A549 (cell line): ENCODE measurements around the gene PRKD3. TPM values are rescaled to one million over a fixed set of nuclear protein-coding genes. Genes with fewer than 3 reads are reported as not detected.
A peak's percentile ranks its signal among the peaks of the same experiment; 100 is the strongest.

Experiments used
- ATAC-seq, 2 experiments: fragments of 200-7000 bp in 1 of 2; fragments of >200 bp in 1 of 2; cut with Nextera tagmentation in 1 of 2; cut with Tn5 transposase in 1 of 2; 3 replicates each; pipeline versions ENCODE4 v1.8.0 to v1.9.1; 2018 to 2020; ENCODE audit warnings: mild to moderate bottlenecking in 1 of 2, moderate library complexity in 1 of 2
- CTCF ChIA-PET: fragments of 300-600 bp; sonication (Branson Sonifier 250); formaldehyde crosslinking; extraction: SDS; loops from one replicate; lab custom pipeline; 2021; ENCODE audit warnings: antibody characterized with exemption, inconsistent platforms; lab: Yijun Ruan, JAX
- POLR2A ChIA-PET: fragments of 350-600 bp; formaldehyde crosslinking; extraction: SDS; loops from one replicate; lab custom pipeline; 2021; ENCODE audit warnings: antibody characterized with exemption, inconsistent platforms; lab: Yijun Ruan, JAX
- DNase-seq, 2 experiments: peaks; one replicate each; pipeline versions ENCODE4 v3.0.0 to v3.0.0-alpha.2; 2011 to 2016; ENCODE audit warnings: low read depth in 1 of 2, low spot score in 1 of 2
- FAIRE-seq: peaks from 2 replicates; lab custom pipeline; 2011; peaks lifted over from hg19 to GRCh38; lab: Jason Lieb, UNC
- H3K27ac ChIP-seq, 2 experiments: fragments of >200 bp; sonication (Bioruptor Twin); formaldehyde crosslinking; 3 replicates each; pipeline ENCODE4 v1.5.1; 2016 to 2017
- H3K4me1 ChIP-seq: fragments of >200 bp; sonication (Bioruptor Twin); formaldehyde crosslinking; 3 replicates; pipeline ENCODE4 v1.6.1; 2016
- H3K4me2 ChIP-seq: fragments of >200 bp; sonication (Bioruptor Twin); formaldehyde crosslinking; 3 replicates; pipeline ENCODE4 v1.6.1; 2016
- H3K4me3 ChIP-seq: fragments of >200 bp; sonication (Bioruptor Twin); formaldehyde crosslinking; 3 replicates; pipeline ENCODE4 v1.5.1; 2016
- H3K9me3 ChIP-seq: fragments of >200 bp; sonication (Bioruptor Twin); formaldehyde crosslinking; 3 replicates; pipeline ENCODE4 v1.6.1; 2016
- CBX8 ChIP-seq: fragments of 200-600 bp; sonication (generic); IDR thresholded peaks from 2 replicates; pipeline ENCODE4 v1.6.1; 2016
- CHD2 ChIP-seq: fragments of 150-350 bp; IDR thresholded peaks from 2 replicates; pipeline ENCODE4 v1.6.1; 2014; ENCODE audit warnings: low read length; ENCODE audit not compliant: partially characterized antibody
- CHD4 ChIP-seq: fragments of 200-600 bp; sonication (generic); IDR thresholded peaks from 2 replicates; pipeline ENCODE4 v1.6.1; 2016; ENCODE audit warnings: antibody characterized with exemption, mild to moderate bottlenecking, borderline replicate concordance
- EHF ChIP-seq: fragments of 250-450 bp; sonication (Bioruptor Pico); IDR thresholded peaks from 2 replicates; pipeline ENCODE4 v1.5.0; 2020; ENCODE audit warnings: mild to moderate bottlenecking
- FOSB ChIP-seq: fragments of 250-450 bp; sonication (Bioruptor Pico); IDR thresholded peaks from 2 replicates; pipeline ENCODE4 v1.5.0; 2020; ENCODE audit warnings: mild to moderate bottlenecking, moderate library complexity
- GATA3 ChIP-seq: IDR thresholded peaks from 2 replicates; pipeline ENCODE4 v1.6.1; 2012; ENCODE audit warnings: borderline replicate concordance
- HOXA7 ChIP-seq: fragments of 250-450 bp; sonication (Bioruptor Pico); IDR thresholded peaks from 2 replicates; pipeline ENCODE4 v1.5.0; 2020; ENCODE audit warnings: mild to moderate bottlenecking, moderate library complexity
- JUN ChIP-seq, 2 experiments: fragments of >200 bp; sonication (Bioruptor Twin); formaldehyde crosslinking; IDR thresholded peaks; 2 replicates in 1 of 2; 3 replicates in 1 of 2; pipeline ENCODE4 v1.6.1; 2016 to 2017
- KDM5A ChIP-seq: fragments of 200-600 bp; sonication (generic); IDR thresholded peaks from 2 replicates; pipeline ENCODE4 v1.6.1; 2016; ENCODE audit warnings: antibody characterized with exemption, mild to moderate bottlenecking
- MYC ChIP-seq: IDR thresholded peaks from 2 replicates; pipeline ENCODE4 v1.6.1; 2012; ENCODE audit warnings: mild to moderate bottlenecking, inconsistent platforms, low read length, improper control_type of control experiment, borderline replicate concordance
- PHF8 ChIP-seq: fragments of 200-600 bp; sonication (generic); IDR thresholded peaks from 2 replicates; pipeline ENCODE4 v1.6.1; 2016; ENCODE audit warnings: low read depth, mild to moderate bottlenecking, antibody characterized with exemption, moderate library complexity, borderline replicate concordance
- SREBF2 ChIP-seq: fragments of 450-650 bp; IDR thresholded peaks from 2 replicates; pipeline ENCODE4 v1.6.1; 2014; ENCODE audit warnings: mild to moderate bottlenecking, moderate library complexity
- WGBS: methylation state at CpG from one replicate; pipeline ENCODE4 v1.1.6; 2017; ENCODE audit errors: missing lambda C conversion rate; 5-methylcytosine and 5-hydroxymethylcytosine counted together
- polyA plus RNA-seq, 4 experiments: library from polyadenylated mRNA; depleted of rRNA in 3 of 4; stranded (reverse); fragments of >200 nt; fragmentation: RNase III in 1 of 4; extraction: RNeasy Plus Mini Kit Qiagen cat#74134 plus additional on column Dnase treatment in 1 of 4; gene quantifications; 2 replicates in 3 of 4; 3 replicates in 1 of 4; pipeline ENCODE4 v1.2.3, GENCODE V29; 2011 to 2017
- TF ChIP-seq, protein P1 (sequence below): IDR thresholded peaks from 2 replicates; pipeline ENCODE4 v1.6.1; 2012; ENCODE audit warnings: low read depth, borderline replicate concordance
- TF ChIP-seq, protein P2 (sequence below): fragments of >200 bp; sonication (Bioruptor Twin); formaldehyde crosslinking; IDR thresholded peaks from 3 replicates; pipeline ENCODE4 v1.5.1; 2016
- TF ChIP-seq, protein P3 (sequence below): fragments of >200 bp; sonication (Bioruptor Twin); formaldehyde crosslinking; IDR thresholded peaks from 2 replicates; pipeline ENCODE4 v1.6.1; 2016
- TF ChIP-seq, protein P4 (sequence below): fragments of 200-600 bp; sonication (generic); IDR thresholded peaks from 2 replicates; pipeline ENCODE4 v1.6.1; 2016; ENCODE audit warnings: antibody characterized with exemption, mild to moderate bottlenecking, moderate library complexity

The PRKD3 gene
- polyA plus RNA-seq, 2 of the 4 experiments (the other 2 are of a cell fraction), result 18.2 to 28.9 TPM

GRCh38 chr2:37323781-37324535 lies 675 bp downstream of the PRKD3 start:
- FAIRE-seq, result no peak
- POLR2A ChIA-PET, result no interaction called here
- CTCF ChIA-PET, result interaction anchor here (0.9 to 2.6 kb wide), 5 partner anchors 15 to 566 kb away, joined by 3 to 9 read pairs (median 3); partner anchors contain the start of gene QPCT

GRCh38 chr2:37323176-37323780 lies 1.4 kb downstream of the PRKD3 start:
- ChIA-PET CTCF (interaction anchor here (0.9 to 2.6 kb wide), 3 partner anchors 20 to 567 kb away, joined by 3 to 9 read pairs (median 3); partner anchors contain the start of gene QPCT), POLR2A (no interaction called here)
- peak overlapping the region in 1 of 2 experiments; percentile 95; a peak in 3 of 6 replicates for H3K27ac ChIP-seq
- no peaks in the 10 kb centered on the region for H3K9me3 ChIP-seq
- peaks cover 9% of the 10 kb centered on the region for H3K4me1 ChIP-seq
- WGBS, result 84% methylated on average over 13 of the region's 13 CpGs
- FAIRE-seq (no peak), DNase-seq (no peak), ATAC-seq (no peak)
- peak overlapping the region; percentile 71 for H3K4me3 ChIP-seq
- no peak for TF ChIP-seq KDM5A
- no peak for TF ChIP-seq PHF8
- TF ChIP-seq CHD4, result no peak
- TF ChIP-seq CBX8, result no peak
- TF ChIP-seq FOSB (CRISPR knock-in tag), result no peak
- TF ChIP-seq GATA3, result no peak
- peak overlapping the region; percentile 72 for H3K4me2 ChIP-seq

More at GRCh38 chr2:37323781-37324535, 675 bp downstream of the PRKD3 start:
- peak; percentile 19 to 41; a peak in 5 of 6 replicates for ATAC-seq
- peak overlapping the region; percentile 72 for H3K4me2 ChIP-seq
- H3K4me3 ChIP-seq, result peak overlapping the region; percentile 71
- no peaks in the 10 kb centered on the region for H3K9me3 ChIP-seq
- TF ChIP-seq EHF (CRISPR knock-in tag), result no peak
- TF ChIP-seq, protein P1, sequence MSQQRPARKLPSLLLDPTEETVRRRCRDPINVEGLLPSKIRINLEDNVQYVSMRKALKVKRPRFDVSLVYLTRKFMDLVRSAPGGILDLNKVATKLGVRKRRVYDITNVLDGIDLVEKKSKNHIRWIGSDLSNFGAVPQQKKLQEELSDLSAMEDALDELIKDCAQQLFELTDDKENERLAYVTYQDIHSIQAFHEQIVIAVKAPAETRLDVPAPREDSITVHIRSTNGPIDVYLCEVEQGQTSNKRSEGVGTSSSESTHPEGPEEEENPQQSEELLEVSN, result peak; percentile 10; the same call in 1 of the 2 replicates
- peaks cover 9% of the 10 kb centered on the region for H3K4me1 ChIP-seq
- peak in 1 of 2 experiments; percentile 27 for DNase-seq
- 12% methylated on average over 40 of the region's 61 CpGs for WGBS
- peak overlapping the region; percentile 81 to 95 for H3K27ac ChIP-seq

DNA sequence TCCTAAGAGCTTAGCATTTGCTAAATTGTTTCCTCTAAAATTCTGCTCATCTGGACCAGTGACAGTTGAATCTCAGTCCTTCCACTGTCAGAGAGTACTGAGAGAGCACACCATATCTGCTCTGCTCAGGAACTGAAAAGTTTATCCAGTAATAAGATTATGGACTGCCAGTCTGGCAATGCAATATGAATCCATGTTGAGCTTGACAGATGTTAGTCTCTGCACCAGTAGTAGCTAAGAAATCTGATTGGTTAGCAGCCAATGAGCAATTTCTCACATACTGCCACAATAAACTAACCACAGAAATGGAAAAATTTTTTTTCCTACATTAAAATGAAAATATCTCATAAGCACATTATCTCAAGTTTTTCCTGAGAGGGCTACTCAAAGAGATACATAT lies 2.3 kb downstream of the PRKD3 start:
- FAIRE-seq (no peak), DNase-seq (no peak)
- TF ChIP-seq JUN (IDR thresholded peaks at IDR 0.05), result no peak
- TF ChIP-seq, protein P2, sequence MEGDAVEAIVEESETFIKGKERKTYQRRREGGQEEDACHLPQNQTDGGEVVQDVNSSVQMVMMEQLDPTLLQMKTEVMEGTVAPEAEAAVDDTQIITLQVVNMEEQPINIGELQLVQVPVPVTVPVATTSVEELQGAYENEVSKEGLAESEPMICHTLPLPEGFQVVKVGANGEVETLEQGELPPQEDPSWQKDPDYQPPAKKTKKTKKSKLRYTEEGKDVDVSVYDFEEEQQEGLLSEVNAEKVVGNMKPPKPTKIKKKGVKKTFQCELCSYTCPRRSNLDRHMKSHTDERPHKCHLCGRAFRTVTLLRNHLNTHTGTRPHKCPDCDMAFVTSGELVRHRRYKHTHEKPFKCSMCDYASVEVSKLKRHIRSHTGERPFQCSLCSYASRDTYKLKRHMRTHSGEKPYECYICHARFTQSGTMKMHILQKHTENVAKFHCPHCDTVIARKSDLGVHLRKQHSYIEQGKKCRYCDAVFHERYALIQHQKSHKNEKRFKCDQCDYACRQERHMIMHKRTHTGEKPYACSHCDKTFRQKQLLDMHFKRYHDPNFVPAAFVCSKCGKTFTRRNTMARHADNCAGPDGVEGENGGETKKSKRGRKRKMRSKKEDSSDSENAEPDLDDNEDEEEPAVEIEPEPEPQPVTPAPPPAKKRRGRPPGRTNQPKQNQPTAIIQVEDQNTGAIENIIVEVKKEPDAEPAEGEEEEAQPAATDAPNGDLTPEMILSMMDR, result no peak
- TF ChIP-seq, protein P1, result no peak
- TF ChIP-seq HOXA7 (CRISPR knock-in tag), result no peak
- TF ChIP-seq CHD2, result no peak
- TF ChIP-seq, protein P3, sequence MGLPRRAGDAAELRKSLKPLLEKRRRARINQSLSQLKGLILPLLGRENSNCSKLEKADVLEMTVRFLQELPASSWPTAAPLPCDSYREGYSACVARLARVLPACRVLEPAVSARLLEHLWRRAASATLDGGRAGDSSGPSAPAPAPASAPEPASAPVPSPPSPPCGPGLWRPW, result no peak
- no peak for TF ChIP-seq SREBF2
- TF ChIP-seq MYC, result no peak
- TF ChIP-seq, protein P4, sequence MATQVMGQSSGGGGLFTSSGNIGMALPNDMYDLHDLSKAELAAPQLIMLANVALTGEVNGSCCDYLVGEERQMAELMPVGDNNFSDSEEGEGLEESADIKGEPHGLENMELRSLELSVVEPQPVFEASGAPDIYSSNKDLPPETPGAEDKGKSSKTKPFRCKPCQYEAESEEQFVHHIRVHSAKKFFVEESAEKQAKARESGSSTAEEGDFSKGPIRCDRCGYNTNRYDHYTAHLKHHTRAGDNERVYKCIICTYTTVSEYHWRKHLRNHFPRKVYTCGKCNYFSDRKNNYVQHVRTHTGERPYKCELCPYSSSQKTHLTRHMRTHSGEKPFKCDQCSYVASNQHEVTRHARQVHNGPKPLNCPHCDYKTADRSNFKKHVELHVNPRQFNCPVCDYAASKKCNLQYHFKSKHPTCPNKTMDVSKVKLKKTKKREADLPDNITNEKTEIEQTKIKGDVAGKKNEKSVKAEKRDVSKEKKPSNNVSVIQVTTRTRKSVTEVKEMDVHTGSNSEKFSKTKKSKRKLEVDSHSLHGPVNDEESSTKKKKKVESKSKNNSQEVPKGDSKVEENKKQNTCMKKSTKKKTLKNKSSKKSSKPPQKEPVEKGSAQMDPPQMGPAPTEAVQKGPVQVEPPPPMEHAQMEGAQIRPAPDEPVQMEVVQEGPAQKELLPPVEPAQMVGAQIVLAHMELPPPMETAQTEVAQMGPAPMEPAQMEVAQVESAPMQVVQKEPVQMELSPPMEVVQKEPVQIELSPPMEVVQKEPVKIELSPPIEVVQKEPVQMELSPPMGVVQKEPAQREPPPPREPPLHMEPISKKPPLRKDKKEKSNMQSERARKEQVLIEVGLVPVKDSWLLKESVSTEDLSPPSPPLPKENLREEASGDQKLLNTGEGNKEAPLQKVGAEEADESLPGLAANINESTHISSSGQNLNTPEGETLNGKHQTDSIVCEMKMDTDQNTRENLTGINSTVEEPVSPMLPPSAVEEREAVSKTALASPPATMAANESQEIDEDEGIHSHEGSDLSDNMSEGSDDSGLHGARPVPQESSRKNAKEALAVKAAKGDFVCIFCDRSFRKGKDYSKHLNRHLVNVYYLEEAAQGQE, result no peak
- TF ChIP-seq, all 56 proteins: peak for 0
- ChIA-PET POLR2A (no interaction called here), CTCF (interaction anchor here (1.0 kb wide), 1 partner anchor 35 kb away, joined by 3 read pairs; no protein-coding TSS in a partner anchor)
- Histone ChIP-seq H3K4me3 (no peak overlapping the region), H3K4me1 (peaks cover 9% of the 10 kb centered on the region), H3K4me2 (no peak overlapping the region; the same call in 2 of the 3 replicates), H3K9me3 (no peaks in the 10 kb centered on the region), H3K27ac (no peak overlapping the region)
- no peak for ATAC-seq
